ENCODE results near the gene BAG3. TPM values are rescaled to one million over a fixed set of nuclear protein-coding genes. Genes with fewer than 3 reads are reported as not detected.
A peak's percentile ranks its signal among the peaks of the same experiment; 100 is the strongest.

Gene BAG3
- total and polyA plus RNA-seq, 2 donors from 2014 or later: 42.0 to 54.9 TPM

DNA sequence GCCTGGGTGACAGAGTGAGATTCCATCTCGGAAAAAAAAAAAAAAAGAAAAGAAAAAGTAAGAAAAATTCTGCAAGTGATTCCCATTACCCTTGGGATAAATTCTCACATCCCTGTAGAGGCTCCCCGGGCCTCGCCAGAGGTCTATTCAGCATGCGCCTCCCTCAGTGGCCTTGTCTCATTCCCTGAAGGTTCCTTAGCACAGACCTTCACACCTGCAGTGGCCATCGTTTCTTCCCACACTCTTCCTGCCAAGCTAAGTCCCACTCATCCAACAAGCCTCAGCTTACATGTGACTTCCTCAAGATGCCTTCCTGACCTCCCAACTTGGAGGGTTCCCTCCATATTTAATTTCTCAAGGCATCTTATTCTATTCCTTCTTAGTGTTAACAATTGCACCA lies 20.9 kb upstream of the BAG3 start:
- Histone ChIP-seq H3K9ac (ENCODE audit: low read length in 3 of 3) (no peak overlapping the region), H3K9me3 (ENCODE audit: control insufficient read depth in 2 of 3, insufficient read depth in 1 of 3, low read length in 3 of 3) (no peaks in the 10 kb centered on the region), H3K27me3 (ENCODE audit: control insufficient read depth, insufficient read depth, low read length) (no peaks in the 10 kb centered on the region), H3K4me3 (ENCODE audit: low read length in 3 of 3) (no peak overlapping the region), H3K36me3 (ENCODE audit: control insufficient read depth in 2 of 3, insufficient read depth in 3 of 3, low read length in 3 of 3) (no peaks in the 10 kb centered on the region), H3K27ac (ENCODE audit: low read depth in 2 of 2, low read length in 2 of 2) (no peak overlapping the region), H3K4me1 (ENCODE audit: control insufficient read depth in 2 of 3, insufficient read depth in 2 of 3, low read depth in 1 of 3, low read length in 3 of 3) (no peaks in the 10 kb centered on the region)
- no peak for TF ChIP-seq CTCF (IDR thresholded peaks at IDR 0.05; ENCODE audit: borderline replicate concordance, extremely low read depth, insufficient read depth)
- DNase-seq (no peak), FAIRE-seq (no peak)
- intact Hi-C loops (cut with DNase I): no loop called here

GRCh38 chr10:119633538-119634218 lies 17.5 kb upstream of the BAG3 start:
- peak overlapping the region; percentile 33 to 80 for H3K27ac ChIP-seq (ENCODE audit: low read depth in 2 of 2, low read length in 2 of 2)
- FAIRE-seq (no peak), DNase-seq (peak in 1 of 5 donors; percentile 70)
- H3K9ac ChIP-seq (ENCODE audit: low read length in 3 of 3): no peak overlapping the region
- intact Hi-C loops (cut with DNase I): no loop called here
- no peak overlapping the region for H3K4me3 ChIP-seq (ENCODE audit: low read length in 3 of 3)
- H3K27me3 ChIP-seq (ENCODE audit: control insufficient read depth, insufficient read depth, low read length): no peaks in the 10 kb centered on the region
- no peak for TF ChIP-seq CTCF (IDR thresholded peaks at IDR 0.05; ENCODE audit: borderline replicate concordance, extremely low read depth, insufficient read depth)
- no peaks in the 10 kb centered on the region for H3K36me3 ChIP-seq (ENCODE audit: control insufficient read depth in 2 of 3, insufficient read depth in 3 of 3, low read length in 3 of 3)
- H3K4me1 ChIP-seq (ENCODE audit: control insufficient read depth in 2 of 3, insufficient read depth in 2 of 3, low read depth in 1 of 3, low read length in 3 of 3): no peaks in the 10 kb centered on the region
- no peaks in the 10 kb centered on the region for H3K9me3 ChIP-seq (ENCODE audit: control insufficient read depth in 2 of 3, insufficient read depth in 1 of 3, low read length in 3 of 3)

DNA sequence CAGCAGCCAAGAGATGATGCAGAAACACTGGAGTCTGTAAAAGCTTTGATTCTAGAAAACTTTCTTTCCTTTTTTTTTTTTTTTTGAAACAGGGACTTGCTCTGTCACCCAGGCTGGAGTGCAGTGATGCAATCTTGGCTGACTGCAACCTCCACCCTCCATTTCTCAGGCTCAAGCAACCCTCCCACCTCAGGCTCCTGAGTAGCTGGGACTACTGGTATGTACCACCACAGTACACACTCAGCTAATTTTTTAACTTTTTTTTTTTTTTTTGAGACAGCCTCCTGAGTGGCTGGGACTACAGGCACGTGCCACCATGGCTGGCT lies 17.0 kb upstream of the BAG3 start:
- H3K9me3 ChIP-seq (ENCODE audit: control insufficient read depth in 2 of 3, insufficient read depth in 1 of 3, low read length in 3 of 3): no peaks in the 10 kb centered on the region
- no peaks in the 10 kb centered on the region for H3K4me1 ChIP-seq (ENCODE audit: control insufficient read depth in 2 of 3, insufficient read depth in 2 of 3, low read depth in 1 of 3, low read length in 3 of 3)
- TF ChIP-seq CTCF (IDR thresholded peaks at IDR 0.05; ENCODE audit: borderline replicate concordance, extremely low read depth, insufficient read depth): no peak
- H3K36me3 ChIP-seq (ENCODE audit: control insufficient read depth in 2 of 3, insufficient read depth in 3 of 3, low read length in 3 of 3): no peaks in the 10 kb centered on the region
- H3K27ac ChIP-seq (ENCODE audit: low read depth in 2 of 2, low read length in 2 of 2): peak overlapping the region; percentile 26 to 33
- DNase-seq (peak in 1 of 5 donors; percentile 22), FAIRE-seq (no peak)
- intact Hi-C loops (cut with DNase I): no loop called here
- H3K9ac ChIP-seq (ENCODE audit: low read length in 3 of 3): no peak overlapping the region
- H3K27me3 ChIP-seq (ENCODE audit: control insufficient read depth, insufficient read depth, low read length): no peaks in the 10 kb centered on the region
- H3K4me3 ChIP-seq (ENCODE audit: low read length in 3 of 3): no peak overlapping the region

DNA sequence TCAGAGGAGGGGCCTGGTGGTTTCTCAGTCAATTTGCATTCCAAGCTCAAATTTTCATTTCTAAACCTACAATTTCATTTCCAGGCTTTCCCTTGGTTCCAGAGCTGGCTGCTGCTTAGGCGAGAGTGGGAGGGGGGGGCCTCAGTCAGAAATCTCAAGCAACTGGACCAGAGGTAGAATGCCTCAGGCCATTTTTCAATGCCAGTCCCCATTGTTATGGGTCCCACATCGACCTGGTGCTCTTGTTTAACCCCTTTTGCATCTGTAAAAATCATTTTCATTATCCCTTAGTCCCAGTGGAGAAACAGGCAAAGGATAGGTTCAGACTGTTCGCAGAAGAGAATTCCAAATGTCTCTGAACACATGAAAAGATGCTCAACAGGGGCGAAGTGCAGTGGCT lies 13.5 kb upstream of the BAG3 start:
- TF ChIP-seq CTCF (IDR thresholded peaks at IDR 0.05; ENCODE audit: borderline replicate concordance, extremely low read depth, insufficient read depth): no peak
- Histone ChIP-seq H3K9ac (ENCODE audit: low read length in 3 of 3) (no peak overlapping the region), H3K9me3 (ENCODE audit: control insufficient read depth in 2 of 3, insufficient read depth in 1 of 3, low read length in 3 of 3) (no peaks in the 10 kb centered on the region), H3K27me3 (ENCODE audit: control insufficient read depth, insufficient read depth, low read length) (no peaks in the 10 kb centered on the region), H3K27ac (ENCODE audit: low read depth in 2 of 2, low read length in 2 of 2) (no peak overlapping the region), H3K4me3 (ENCODE audit: low read length in 3 of 3) (no peak overlapping the region), H3K36me3 (ENCODE audit: control insufficient read depth in 2 of 3, insufficient read depth in 3 of 3, low read length in 3 of 3) (no peaks in the 10 kb centered on the region), H3K4me1 (ENCODE audit: control insufficient read depth in 2 of 3, insufficient read depth in 2 of 3, low read depth in 1 of 3, low read length in 3 of 3) (peaks cover 0 to 6% (median 0%) of the 10 kb centered on the region in 3 donors)
- DNase-seq: no peak
- intact Hi-C loops (cut with DNase I): no loop called here
- FAIRE-seq: no peak

Measured in kidney (tissue), 14 donors.